ENCODE results near the gene HHIPL1. TPM values are rescaled to one million over a fixed set of nuclear protein-coding genes. Genes with fewer than 3 reads are reported as not detected.

The HHIPL1 gene
- total RNA-seq, 2 experiments from 2014 or later, result not detected

DNA sequence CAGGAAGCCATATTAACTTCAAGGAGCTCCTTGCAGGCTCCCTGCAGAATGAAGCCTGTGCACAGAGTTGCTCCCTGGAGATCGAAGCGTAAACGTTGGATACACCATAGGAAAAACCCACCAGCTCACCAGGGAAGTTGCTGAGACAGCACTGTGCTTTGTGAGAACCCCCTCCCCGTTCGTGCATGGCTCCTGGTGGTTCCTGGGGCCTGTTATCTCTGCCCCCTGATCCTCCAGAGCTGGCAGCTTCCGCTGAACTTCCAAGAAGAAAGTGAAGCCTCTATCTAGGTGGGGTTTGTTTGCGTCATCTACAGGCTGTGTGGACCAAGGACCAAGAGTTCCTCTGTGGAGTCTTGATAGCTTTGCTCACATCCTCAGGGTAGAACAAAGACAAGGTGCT is 38.6 kb upstream of the HHIPL1 start:
- Histone ChIP-seq H3K9me3 (ENCODE audit: control insufficient read depth in 1 of 2, insufficient read depth in 1 of 2, low read length in 2 of 2) (no peaks in the 10 kb centered on the region), H3K27me3 (ENCODE audit: control insufficient read depth in 1 of 2, insufficient read depth in 2 of 2, low read length in 2 of 2) (no peaks in the 10 kb centered on the region), H3K36me3 (ENCODE audit: insufficient read depth, low read length) (no peaks in the 10 kb centered on the region), H3K27ac (ENCODE audit: low read depth in 1 of 2, low read length in 2 of 2) (no peak overlapping the region), H3K4me1 (ENCODE audit: insufficient read depth, low read length) (peaks cover 33% of the 10 kb centered on the region), H3K4me3 (ENCODE audit: low read length) (no peak overlapping the region)
- no peak for ATAC-seq (ENCODE audit: poor library complexity)
- ChIA-PET CTCF (interaction anchor here (1.7 kb wide), 1 partner anchor 82 kb away, joined by 4 read pairs; no protein-coding TSS in a partner anchor), POLR2A (interaction anchor here (3.3 to 4.1 kb wide), 3 partner anchors 78 to 125 kb away, joined by 17 to 66 read pairs (median 23); partner anchors contain the start of genes CCNK, CYP46A1 and SETD3)
- intact Hi-C loops (cut with DNase I, micrococcal nuclease), result loop anchor here in 1 of 2 experiments (2.0 to 10.0 kb wide), 4 partner anchors 186 to 768 kb away; partner anchors contain the start of genes EML1, WDR25 and YY1
- no peak overlapping the region for H3K27ac Mint-ChIP-seq
- no peak for DNase-seq
- no peaks in the 10 kb centered on the region for H3K27me3 Mint-ChIP-seq
- H3K36me3 Mint-ChIP-seq (ENCODE audit: low read depth), result no peaks in the 10 kb centered on the region
- TF ChIP-seq, protein P1, sequence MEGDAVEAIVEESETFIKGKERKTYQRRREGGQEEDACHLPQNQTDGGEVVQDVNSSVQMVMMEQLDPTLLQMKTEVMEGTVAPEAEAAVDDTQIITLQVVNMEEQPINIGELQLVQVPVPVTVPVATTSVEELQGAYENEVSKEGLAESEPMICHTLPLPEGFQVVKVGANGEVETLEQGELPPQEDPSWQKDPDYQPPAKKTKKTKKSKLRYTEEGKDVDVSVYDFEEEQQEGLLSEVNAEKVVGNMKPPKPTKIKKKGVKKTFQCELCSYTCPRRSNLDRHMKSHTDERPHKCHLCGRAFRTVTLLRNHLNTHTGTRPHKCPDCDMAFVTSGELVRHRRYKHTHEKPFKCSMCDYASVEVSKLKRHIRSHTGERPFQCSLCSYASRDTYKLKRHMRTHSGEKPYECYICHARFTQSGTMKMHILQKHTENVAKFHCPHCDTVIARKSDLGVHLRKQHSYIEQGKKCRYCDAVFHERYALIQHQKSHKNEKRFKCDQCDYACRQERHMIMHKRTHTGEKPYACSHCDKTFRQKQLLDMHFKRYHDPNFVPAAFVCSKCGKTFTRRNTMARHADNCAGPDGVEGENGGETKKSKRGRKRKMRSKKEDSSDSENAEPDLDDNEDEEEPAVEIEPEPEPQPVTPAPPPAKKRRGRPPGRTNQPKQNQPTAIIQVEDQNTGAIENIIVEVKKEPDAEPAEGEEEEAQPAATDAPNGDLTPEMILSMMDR (IDR thresholded peaks at IDR 0.05), result no peak
- H3K9me3 Mint-ChIP-seq, result no peaks in the 10 kb centered on the region
- peaks cover 37% of the 10 kb centered on the region for H3K4me1 Mint-ChIP-seq (ENCODE audit: low read depth)
- no peak overlapping the region for H3K4me3 Mint-ChIP-seq

GRCh38 chr14:99608591-99608990 is 36.3 kb upstream of the HHIPL1 start:
- no peak for DNase-seq
- no peak overlapping the region for H3K27ac ChIP-seq (ENCODE audit: low read depth in 1 of 2, low read length in 2 of 2)
- peaks cover 22% of the 10 kb centered on the region for H3K4me1 Mint-ChIP-seq (ENCODE audit: low read depth)
- TF ChIP-seq, protein P1 (IDR thresholded peaks at IDR 0.05), result no peak
- no peaks in the 10 kb centered on the region for H3K9me3 ChIP-seq (ENCODE audit: control insufficient read depth in 1 of 2, insufficient read depth in 1 of 2, low read length in 2 of 2)
- H3K4me1 ChIP-seq (ENCODE audit: insufficient read depth, low read length), result peaks cover 16% of the 10 kb centered on the region
- H3K27me3 ChIP-seq (ENCODE audit: control insufficient read depth in 1 of 2, insufficient read depth in 2 of 2, low read length in 2 of 2), result no peaks in the 10 kb centered on the region
- H3K4me3 Mint-ChIP-seq, result no peak overlapping the region
- ATAC-seq (ENCODE audit: poor library complexity), result no peak
- CTCF ChIA-PET, result no interaction called here
- H3K27ac Mint-ChIP-seq, result no peak overlapping the region
- no peak overlapping the region for H3K4me3 ChIP-seq (ENCODE audit: low read length)
- POLR2A ChIA-PET, result no interaction called here
- H3K36me3 Mint-ChIP-seq (ENCODE audit: low read depth), result no peaks in the 10 kb centered on the region
- no peaks in the 10 kb centered on the region for H3K9me3 Mint-ChIP-seq
- H3K27me3 Mint-ChIP-seq, result no peaks in the 10 kb centered on the region
- no peaks in the 10 kb centered on the region for H3K36me3 ChIP-seq (ENCODE audit: insufficient read depth, low read length)
- intact Hi-C loops (cut with DNase I, micrococcal nuclease), result loop anchor here in 1 of 2 experiments (5.0 to 10.0 kb wide), 3 partner anchors 364 to 766 kb away; partner anchors contain the start of genes WDR25 and YY1

- intact Hi-C loops (cut with DNase I, micrococcal nuclease), result loop anchor here in 1 of 2 experiments (5.0 to 10.0 kb wide), 3 partner anchors 363 to 765 kb away; partner anchors contain the start of genes WDR25 and YY1
- ATAC-seq (ENCODE audit: poor library complexity), result no peak
- no peak overlapping the region for H3K27ac Mint-ChIP-seq
- no peak overlapping the region for H3K4me3 Mint-ChIP-seq
- peaks cover 22% of the 10 kb centered on the region for H3K4me1 Mint-ChIP-seq (ENCODE audit: low read depth)
- DNase-seq, result peak in 3 of 14 experiments; percentile 16 to 37 (median 28)
- CTCF ChIA-PET, result no interaction called here
- POLR2A ChIA-PET, result no interaction called here
- H3K36me3 Mint-ChIP-seq (ENCODE audit: low read depth), result no peaks in the 10 kb centered on the region
- no peaks in the 10 kb centered on the region for H3K9me3 Mint-ChIP-seq
- Histone ChIP-seq H3K4me3 (ENCODE audit: low read length) (no peak overlapping the region), H3K36me3 (ENCODE audit: insufficient read depth, low read length) (no peaks in the 10 kb centered on the region), H3K4me1 (ENCODE audit: insufficient read depth, low read length) (peaks cover 16% of the 10 kb centered on the region), H3K27ac (ENCODE audit: low read depth in 1 of 2, low read length in 2 of 2) (no peak overlapping the region), H3K27me3 (ENCODE audit: control insufficient read depth in 1 of 2, insufficient read depth in 2 of 2, low read length in 2 of 2) (no peaks in the 10 kb centered on the region), H3K9me3 (ENCODE audit: control insufficient read depth in 1 of 2, insufficient read depth in 1 of 2, low read length in 2 of 2) (no peaks in the 10 kb centered on the region)
- no peaks in the 10 kb centered on the region for H3K27me3 Mint-ChIP-seq
- TF ChIP-seq, protein P1 (IDR thresholded peaks at IDR 0.05), result peak; percentile 68
Observed at GRCh38 chr14:99609245-99610170, 35.4 kb upstream of the HHIPL1 start.

Data from CD4-positive, alpha-beta T cell (primary cell).